Upper lobe of left lung (tissue), 4 donors: ENCODE data around the gene NRXN3.

Source experiments
- EP300 ChIP-seq, 4 donors: sonication (generic); formaldehyde crosslinking; IDR thresholded peaks; one replicate each; pipeline ENCODE4 v1.5.1; 2017; ENCODE audit warnings: antibody characterized with exemption in 4 of 4, control low read depth in 2 of 4
- POLR2A ChIP-seq, 4 donors: fragments of 450-650 bp; IDR thresholded peaks; one replicate each; pipeline ENCODE4 v1.5.1; 2016 to 2017; ENCODE audit warnings: antibody characterized with exemption in 4 of 4, mild to moderate bottlenecking in 2 of 4
- TF ChIP-seq, protein P1 (sequence below), 6 experiments: fragments of 450-650 bp in 4 of 6; fragments of 200-600 bp in 2 of 6; sonication (generic) in 2 of 6; IDR thresholded peaks; one replicate each; pipeline ENCODE4 v1.5.1; 2016 to 2019; ENCODE audit warnings: antibody characterized with exemption in 6 of 6

DNA sequence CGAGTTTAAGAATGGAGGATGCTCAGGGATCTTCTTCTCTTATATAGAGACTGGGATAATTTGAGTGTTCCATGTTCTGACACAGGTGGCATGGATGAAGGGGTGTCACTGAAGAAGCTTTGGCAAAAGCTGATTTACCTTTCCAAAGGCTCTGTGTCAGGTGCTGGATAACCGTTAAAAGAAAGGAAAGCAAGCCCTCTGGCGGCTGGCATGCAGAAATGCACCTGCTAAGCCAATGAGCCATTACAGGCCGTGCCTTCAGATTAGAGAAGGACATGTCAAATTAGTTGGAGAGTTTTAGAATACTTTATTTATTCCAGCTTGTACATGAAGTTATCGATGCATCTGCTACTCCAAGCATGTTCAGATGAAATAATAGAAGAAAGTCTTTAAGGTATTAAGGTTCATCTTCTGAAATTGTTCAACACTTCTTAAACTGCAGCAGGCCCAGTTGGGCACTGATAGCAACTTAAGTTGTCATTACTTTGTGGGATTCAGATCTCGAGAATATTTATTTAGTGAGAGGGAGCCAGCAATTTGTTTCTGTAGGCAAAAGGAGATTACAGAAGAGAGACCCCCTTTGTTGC, 678.2 kb downstream of the NRXN3 start:
- TF ChIP-seq, protein P1, sequence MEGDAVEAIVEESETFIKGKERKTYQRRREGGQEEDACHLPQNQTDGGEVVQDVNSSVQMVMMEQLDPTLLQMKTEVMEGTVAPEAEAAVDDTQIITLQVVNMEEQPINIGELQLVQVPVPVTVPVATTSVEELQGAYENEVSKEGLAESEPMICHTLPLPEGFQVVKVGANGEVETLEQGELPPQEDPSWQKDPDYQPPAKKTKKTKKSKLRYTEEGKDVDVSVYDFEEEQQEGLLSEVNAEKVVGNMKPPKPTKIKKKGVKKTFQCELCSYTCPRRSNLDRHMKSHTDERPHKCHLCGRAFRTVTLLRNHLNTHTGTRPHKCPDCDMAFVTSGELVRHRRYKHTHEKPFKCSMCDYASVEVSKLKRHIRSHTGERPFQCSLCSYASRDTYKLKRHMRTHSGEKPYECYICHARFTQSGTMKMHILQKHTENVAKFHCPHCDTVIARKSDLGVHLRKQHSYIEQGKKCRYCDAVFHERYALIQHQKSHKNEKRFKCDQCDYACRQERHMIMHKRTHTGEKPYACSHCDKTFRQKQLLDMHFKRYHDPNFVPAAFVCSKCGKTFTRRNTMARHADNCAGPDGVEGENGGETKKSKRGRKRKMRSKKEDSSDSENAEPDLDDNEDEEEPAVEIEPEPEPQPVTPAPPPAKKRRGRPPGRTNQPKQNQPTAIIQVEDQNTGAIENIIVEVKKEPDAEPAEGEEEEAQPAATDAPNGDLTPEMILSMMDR (IDR thresholded peaks at IDR 0.05), result peak in 5 of 6 experiments; percentile 61 to 77 (median 70)
- no peak for TF ChIP-seq POLR2A (IDR thresholded peaks at IDR 0.05)
- no peak for TF ChIP-seq EP300 (IDR thresholded peaks at IDR 0.05)
